K562 (cell line): ENCODE measurements around the gene VAPB. TPM values are rescaled to one million over a fixed set of nuclear protein-coding genes. Genes with fewer than 3 reads are reported as not detected.

Experiments
- ASH1L ChIP-seq: fragments of 450-650 bp; IDR thresholded peaks from 2 replicates; pipeline ENCODE4 v1.6.1; 2018; ENCODE audit warnings: borderline replicate concordance, mild to moderate bottlenecking, low read depth; ENCODE audit not compliant: partially characterized antibody
- CBFA2T2 ChIP-seq: fragments of 450-650 bp; conservative IDR thresholded peaks from 2 replicates; pipeline ENCODE4 v1.6.1; 2017; ENCODE audit warnings: mild to moderate bottlenecking
- CBFA2T3 ChIP-seq: fragments of 450-650 bp; IDR thresholded peaks from 2 replicates; pipeline ENCODE4 v1.6.1; 2017
- GABPA ChIP-seq: fragments of 200-800 bp; sonication (Bioruptor generic); conservative IDR thresholded peaks from 2 replicates; pipeline ENCODE4 v1.6.1; 2016; ENCODE audit warnings: low read depth, missing genetic modification characterization, missing compliant biosample characterization
- GATAD2A ChIP-seq: fragments of 450-650 bp; IDR thresholded peaks from 2 replicates; pipeline ENCODE4 v1.6.1; 2017
- L3MBTL2 ChIP-seq: fragments of 450-650 bp; IDR thresholded peaks from 2 replicates; pipeline ENCODE4 v1.6.1; 2016; ENCODE audit warnings: mild to moderate bottlenecking, moderate library complexity
- MAFK ChIP-seq: IDR thresholded peaks from 2 replicates; pipeline ENCODE4 v1.6.1; 2011; ENCODE audit warnings: low read length, improper control_type of control experiment
- MECOM ChIP-seq: fragments of 250-450 bp; sonication (Bioruptor Pico); IDR thresholded peaks from 2 replicates; pipeline ENCODE4 v1.8.0; 2022; ENCODE audit warnings: inconsistent platforms
- MEF2D ChIP-seq: conservative IDR thresholded peaks from 2 replicates; pipeline ENCODE4 v1.6.1; 2016; ENCODE audit warnings: low read depth, missing genetic modification characterization, missing compliant biosample characterization
- NONO ChIP-seq, 2 experiments: fragments of 200-400 bp in 1 of 2; fragments of 450-650 bp in 1 of 2; formaldehyde crosslinking in 1 of 2; IDR thresholded peaks; 2 replicates each; pipeline ENCODE4 v1.6.1; 2017; ENCODE audit warnings: low read depth in 2 of 2, mild to moderate bottlenecking in 2 of 2, moderate library complexity in 2 of 2, low read length in 1 of 2
- PURB ChIP-seq: sonication (generic); formaldehyde crosslinking; IDR thresholded peaks from 2 replicates; pipeline ENCODE4 v1.9.0; 2021; ENCODE audit warnings: low read depth, mild to moderate bottlenecking, missing genetic modification reagents
- PYGO2 ChIP-seq: fragments of 450-650 bp; IDR thresholded peaks from 2 replicates; pipeline ENCODE4 v1.6.1; 2016; ENCODE audit warnings: mild to moderate bottlenecking, missing genetic modification characterization, moderate library complexity, missing compliant biosample characterization
- SMAD4 ChIP-seq: fragments of 250-450 bp; sonication (Bioruptor Pico); conservative IDR thresholded peaks from 2 replicates; pipeline ENCODE4 v1.8.0; 2021; ENCODE audit warnings: inconsistent platforms, mild to moderate bottlenecking, moderate library complexity
- SNRNP70 ChIP-seq: fragments of 200-400 bp; formaldehyde crosslinking; optimal IDR thresholded peaks from 2 replicates; pipeline ENCODE3; 2017; ENCODE audit warnings: low read depth, low read length
- TFE3 ChIP-seq: fragments of 450-650 bp; formaldehyde crosslinking; IDR thresholded peaks from 2 replicates; pipeline ENCODE4 v1.4.0; 2020; ENCODE audit warnings: mild to moderate bottlenecking, mixed read lengths
- THRA ChIP-seq: fragments of 450-650 bp; IDR thresholded peaks from 2 replicates; pipeline ENCODE4 v1.6.1; 2017; ENCODE audit warnings: mild to moderate bottlenecking, moderate library complexity
- ZNF280A ChIP-seq: fragments of 450-650 bp; IDR thresholded peaks from 2 replicates; pipeline ENCODE4 v1.6.1; 2018; ENCODE audit warnings: mild to moderate bottlenecking, low read depth; ENCODE audit not compliant: partially characterized antibody
- ZNF395 ChIP-seq: fragments of 200-800 bp; sonication (Bioruptor generic); IDR thresholded peaks from 2 replicates; pipeline ENCODE4 v1.6.1; 2017; ENCODE audit warnings: missing genetic modification characterization, missing compliant biosample characterization
- ZNF639 ChIP-seq, 2 experiments: fragments of 200-800 bp in 1 of 2; sonication (Bioruptor generic) in 1 of 2; sonication (generic) in 1 of 2; formaldehyde crosslinking in 1 of 2; IDR thresholded peaks in 1 of 2; conservative IDR thresholded peaks in 1 of 2; 2 replicates each; pipeline versions ENCODE4 v1.5.0 to v1.6.1; 2016 to 2020; ENCODE audit warnings: missing compliant biosample characterization in 1 of 2, missing genetic modification characterization in 1 of 2, missing genetic modification reagents in 1 of 2
- polyA plus RNA-seq, 8 experiments: library from polyadenylated mRNA; depleted of rRNA in 4 of 8; stranded (reverse) in 5 of 8; unstranded in 3 of 8; fragments of >200 nt; fragmentation: Nextera tagmentation in 2 of 8; fragmentation: Illumina TruSeq in 1 of 8; extraction: Ambion mirVana in 2 of 8; extraction: Trizol in 1 of 8; gene quantifications; 2 replicates each; pipeline versions ENCODE4 v1.2.1 to v1.2.3, GENCODE V29; 2011 to 2014; ENCODE audit warnings: inconsistent platforms in 1 of 8, missing spikeins in 1 of 8
- total RNA-seq, 7 experiments: library from RNA; depleted of rRNA in 6 of 7; stranded (reverse); fragments of >200 nt in 6 of 7; fragmentation: Illumina TruSeq in 2 of 7; extraction: Trizol in 2 of 7; gene quantifications; 2 replicates each; pipeline versions ENCODE4 v1.2.1 to v1.2.3, GENCODE V29; 2011 to 2021; ENCODE audit warnings: low replicate concordance in 1 of 7

VAPB gene
- total and polyA plus RNA-seq, 9 of the 15 experiments (the other 6 are each of a cell fraction or from before 2014, with no cell fraction given) = 3.4 to 51.0 (median 27.9) TPM

- TF ChIP-seq ZNF395 (CRISPR knock-in tag) (peak; percentile 31; the same call in 1 of the 2 replicates), TFE3 (no peak), PURB (CRISPR knock-in tag) (no peak), PYGO2 (tag) (0 out of 2 replicates have a peak, but pooled peaks have one; percentile 3), SMAD4 (CRISPR knock-in tag) (peak; percentile 62), ZNF280A (no peak), MEF2D (tag) (0 out of 2 replicates have a peak, but pooled peaks have one; percentile 27), THRA (no peak), ASH1L (no peak), SNRNP70 (no peak), L3MBTL2 (peak; percentile 79), MAFK (peak; percentile 31; the same call in 1 of the 2 replicates), MECOM (CRISPR knock-in tag) (0 out of 2 replicates have a peak, but pooled peaks have one; percentile 40), CBFA2T2 (peak; percentile 64), CBFA2T3 (peak; percentile 78), GATAD2A (no peak), NONO (IDR thresholded peaks at IDR 0.05; ENCODE audit: low read depth in 2 of 2, low read length in 1 of 2) (0 out of 4 replicates have a peak, but pooled peaks of 1 of the 2 experiments have one; percentile 10), GABPA (tag) (peak; percentile 33; the same call in 1 of the 2 replicates), ZNF639 (CRISPR knock-in tag; conservative IDR thresholded peaks at IDR 0.05 in 1 of 2, IDR thresholded peaks at IDR 0.05 in 1 of 2) (0 out of 4 replicates have a peak, but pooled peaks of 1 of the 2 experiments have one; percentile 32)
Measured at GRCh38 chr20:58374027-58374850, 14.8 kb upstream of the VAPB start (continued).
